Pons (tissue), 1 donor: ENCODE data around the gene PROX1.

ENCODE experiments used
- DNase-seq: peaks from one replicate; pipeline ENCODE4 v3.0.0-alpha.2; 2016; ENCODE audit warnings: low spot score

PROX1 gene

DNA sequence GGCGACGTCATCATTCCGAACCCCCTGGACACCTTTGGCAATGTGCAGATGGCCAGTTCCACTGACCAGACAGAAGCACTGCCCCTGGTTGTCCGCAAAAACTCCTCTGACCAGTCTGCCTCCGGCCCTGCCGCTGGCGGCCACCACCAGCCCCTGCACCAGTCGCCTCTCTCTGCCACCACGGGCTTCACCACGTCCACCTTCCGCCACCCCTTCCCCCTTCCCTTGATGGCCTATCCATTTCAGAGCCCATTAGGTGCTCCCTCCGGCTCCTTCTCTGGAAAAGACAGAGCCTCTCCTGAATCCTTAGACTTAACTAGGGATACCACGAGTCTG lies 10.0 kb downstream of the PROX1 start:
- DNase-seq, result no peak

DNA sequence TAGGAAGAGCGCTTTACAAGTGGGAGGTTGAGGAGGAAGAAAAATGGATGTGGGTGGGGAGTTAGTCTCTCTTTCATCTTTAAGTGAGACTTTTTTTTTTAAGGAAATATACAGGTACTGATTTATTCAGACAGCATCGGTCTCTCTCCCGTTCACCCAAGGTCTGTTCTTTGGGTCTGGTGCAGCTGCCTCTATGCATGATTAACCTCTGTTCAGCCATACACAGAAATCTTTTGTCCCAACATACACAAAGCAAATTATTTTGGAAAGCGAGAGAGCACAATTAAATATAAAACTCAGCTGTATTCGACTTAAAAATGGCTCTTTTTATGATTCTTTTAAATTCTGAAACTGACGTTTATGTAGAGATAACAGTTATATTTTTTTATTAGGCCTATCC lies 11.0 kb downstream of the PROX1 start:
- DNase-seq, result no peak

DNA sequence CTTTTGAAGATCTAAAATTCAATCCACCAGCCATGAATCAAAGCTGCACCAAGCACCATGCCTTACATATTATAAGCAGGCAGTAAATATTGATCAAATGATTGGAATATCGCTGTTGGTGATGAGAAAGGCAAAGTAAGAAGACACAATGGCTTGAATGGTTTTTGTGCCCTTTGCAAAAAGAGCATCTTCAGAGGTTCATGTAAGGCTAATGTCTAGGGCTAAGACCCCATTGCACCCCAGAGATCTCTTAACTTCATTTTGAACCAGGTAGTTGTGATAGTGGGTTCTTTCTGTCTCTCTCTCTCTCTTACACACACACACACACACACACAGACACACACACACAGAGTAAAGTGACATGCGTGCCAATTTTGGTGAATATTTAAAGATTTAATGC lies 12.0 kb downstream of the PROX1 start:
- DNase-seq, result no peak

DNA sequence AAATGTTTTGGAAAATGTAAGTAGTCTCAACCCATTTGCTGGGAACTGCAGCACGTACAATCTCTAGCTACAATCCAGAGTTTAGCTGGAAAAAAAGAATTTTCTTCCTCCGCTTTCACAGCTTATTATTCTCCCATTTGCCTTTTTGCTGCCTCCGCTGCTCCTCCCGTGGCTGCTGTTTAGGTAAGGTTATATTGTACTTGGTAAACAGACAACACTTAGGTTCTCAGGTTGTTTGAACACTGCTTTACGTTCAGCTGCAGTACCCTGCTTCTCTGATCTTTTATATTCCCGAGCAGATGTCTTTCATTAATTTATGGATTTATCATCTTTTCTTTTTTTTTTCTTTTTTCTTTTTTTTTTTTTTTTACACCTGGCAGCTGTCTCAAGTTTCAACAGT lies 14.3 kb downstream of the PROX1 start:
- no peak for DNase-seq

DNA sequence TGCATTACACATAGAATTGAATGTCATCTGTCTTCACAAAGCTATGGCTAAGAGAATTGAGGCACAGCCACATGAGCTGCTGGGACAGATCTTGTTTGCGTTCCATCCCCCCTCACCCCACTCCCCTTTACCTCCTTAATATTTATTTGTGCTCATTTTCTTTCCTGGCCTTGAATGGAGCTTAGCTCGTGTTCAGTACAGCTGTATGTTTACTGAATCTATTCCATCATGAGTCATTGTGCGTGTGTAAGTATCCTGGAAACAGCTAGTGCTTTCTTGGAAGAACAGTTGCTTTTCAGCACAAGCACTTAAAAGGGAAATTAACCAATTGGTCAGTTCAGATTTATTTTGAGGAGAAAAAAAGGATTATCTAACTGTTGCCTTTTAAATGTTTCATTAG lies 14.7 kb downstream of the PROX1 start:
- peak; percentile 91 for DNase-seq

DNA sequence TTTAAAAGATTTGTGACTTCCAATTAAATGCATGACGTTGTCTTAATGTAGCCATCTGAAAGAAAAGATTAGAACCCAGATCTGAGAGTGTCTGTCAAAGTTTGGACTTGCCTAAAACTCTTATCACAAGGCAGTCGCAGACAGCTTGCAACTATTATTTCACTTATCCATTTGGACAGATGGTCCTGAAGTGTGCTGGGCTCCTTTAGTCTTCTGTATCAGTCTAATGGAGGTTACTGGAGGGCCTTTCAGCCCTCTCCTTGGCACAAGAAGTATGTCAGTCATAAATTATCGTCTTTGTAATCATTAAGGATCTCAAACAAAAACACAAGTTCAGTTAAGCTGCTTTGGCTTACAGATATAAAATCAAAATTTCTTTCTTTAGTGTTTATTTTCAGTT lies 15.5 kb downstream of the PROX1 start:
- DNase-seq, result no peak

DNA sequence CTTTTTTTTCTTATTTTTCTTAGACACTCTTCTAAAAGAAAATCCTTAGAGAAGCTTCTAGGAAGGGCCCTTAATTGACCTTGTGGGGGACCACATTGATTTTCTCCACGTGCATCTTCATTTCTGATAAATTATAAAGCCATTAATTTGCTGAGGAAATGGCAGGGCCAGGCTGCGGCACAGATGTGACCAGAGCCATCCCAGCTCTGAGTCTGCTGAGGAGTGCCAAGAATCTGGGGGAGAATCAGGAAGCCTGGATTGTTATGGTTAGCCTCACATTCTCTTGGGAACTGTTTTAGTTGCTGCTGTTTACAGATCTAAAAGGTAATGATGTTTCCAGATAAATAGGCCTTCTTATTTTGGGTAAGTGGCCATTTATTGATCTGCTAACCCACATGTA lies 16.2 kb downstream of the PROX1 start:
- no peak for DNase-seq

DNA sequence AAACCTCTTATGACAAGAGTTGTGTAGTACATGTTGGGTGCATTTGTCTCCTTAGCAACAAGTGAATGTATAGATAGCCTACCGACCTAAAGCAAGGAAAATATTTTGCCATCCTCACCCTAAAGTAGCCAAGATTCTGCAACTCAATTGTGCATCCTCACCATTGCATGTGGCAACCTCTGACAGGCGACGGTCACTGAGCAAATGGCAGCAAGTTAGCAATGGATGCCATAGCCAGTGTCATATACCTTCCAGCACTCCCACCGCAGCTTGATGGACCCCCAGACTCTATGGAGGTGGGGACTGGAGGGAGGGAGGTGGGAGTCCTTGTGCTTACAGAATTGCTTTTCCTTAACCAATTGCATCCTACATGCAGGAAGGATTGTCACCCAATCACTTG lies 17.0 kb downstream of the PROX1 start:
- DNase-seq, result no peak

DNA sequence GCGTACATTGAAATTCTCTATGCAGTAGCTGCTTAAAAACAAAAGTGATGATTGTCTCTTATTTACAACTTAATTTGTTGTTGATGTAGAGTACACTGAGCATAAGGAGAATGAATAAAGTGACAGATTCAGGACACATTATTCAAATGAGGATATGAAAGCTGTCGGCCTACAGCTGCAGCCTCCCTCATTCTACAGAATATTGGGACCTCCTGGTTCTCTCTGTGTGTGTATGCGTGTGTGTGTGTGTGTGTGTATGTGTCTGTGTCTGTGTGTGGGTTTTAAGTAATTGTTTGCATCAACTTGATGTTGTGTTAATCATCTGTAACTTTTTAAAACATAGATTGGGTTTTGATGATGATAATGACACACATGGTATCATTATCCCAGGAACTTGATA lies 17.9 kb downstream of the PROX1 start:
- DNase-seq, result peak; percentile 45

DNA sequence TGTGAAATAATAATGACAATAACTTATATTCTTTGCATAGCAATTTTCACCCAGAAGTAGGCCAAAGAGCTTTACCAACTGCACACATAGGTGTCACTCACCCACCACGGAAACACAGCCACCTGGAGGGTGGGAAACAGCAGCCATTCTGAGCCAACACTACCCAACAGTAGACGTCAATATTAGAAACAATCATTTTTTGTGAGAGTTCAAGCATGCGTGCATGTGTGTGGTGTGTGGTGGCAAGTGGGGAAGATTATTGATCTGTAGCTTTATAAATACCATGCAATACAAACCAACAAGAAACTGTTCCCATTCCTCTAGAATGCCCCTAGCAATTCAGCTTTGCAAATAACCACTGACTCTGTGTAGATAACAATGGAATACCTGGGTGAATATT lies 19.1 kb downstream of the PROX1 start:
- no peak for DNase-seq

DNA sequence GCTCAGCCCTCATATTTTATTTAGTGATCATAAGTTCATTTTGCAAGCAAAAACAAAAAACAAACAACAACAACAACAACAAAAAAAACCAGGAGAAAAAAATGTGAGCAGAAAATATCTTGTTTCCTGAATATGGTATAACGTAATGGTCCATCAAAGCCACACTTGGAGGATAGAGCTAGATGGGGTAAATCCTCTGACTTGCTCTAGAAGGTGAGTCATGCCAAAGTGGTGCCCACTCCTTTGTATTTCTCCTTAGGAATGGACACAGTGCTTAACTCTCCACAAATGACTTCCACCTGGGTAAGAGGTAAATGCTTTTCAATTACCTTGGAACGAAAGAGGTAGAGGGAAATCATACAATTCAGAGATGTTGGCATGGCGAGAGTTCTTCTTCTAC lies 20.6 kb downstream of the PROX1 start:
- no peak for DNase-seq

DNA sequence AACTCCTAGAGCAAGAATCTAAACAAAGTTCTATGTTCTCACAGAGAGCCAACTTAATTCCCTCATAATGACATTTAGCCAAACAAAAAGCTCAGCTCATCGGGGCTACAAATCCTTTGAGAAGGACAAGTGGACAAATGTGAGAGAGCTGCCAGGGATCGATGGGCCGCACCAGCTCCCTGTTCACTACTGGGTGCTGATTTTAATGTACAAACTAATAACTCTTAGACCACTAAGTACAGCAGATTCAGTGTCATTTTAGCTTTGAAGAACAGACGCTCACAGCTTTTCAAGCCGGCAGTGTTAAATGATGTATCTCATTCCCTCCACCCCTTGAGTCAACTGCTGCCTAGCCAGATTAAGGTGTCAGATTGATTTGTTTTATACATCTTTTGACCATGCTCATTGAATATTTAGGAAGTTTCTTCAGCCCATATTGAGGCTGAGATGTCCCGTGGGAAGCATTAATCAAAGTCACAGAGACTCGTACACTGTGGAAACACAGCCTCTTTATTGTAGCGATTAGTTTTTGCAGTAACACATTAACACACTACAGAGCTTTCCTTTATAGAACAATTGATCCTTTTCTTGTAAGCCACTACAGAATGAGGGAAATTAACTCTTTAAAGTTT lies 21.1 kb downstream of the PROX1 start:
- peak; percentile 92 for DNase-seq

DNA sequence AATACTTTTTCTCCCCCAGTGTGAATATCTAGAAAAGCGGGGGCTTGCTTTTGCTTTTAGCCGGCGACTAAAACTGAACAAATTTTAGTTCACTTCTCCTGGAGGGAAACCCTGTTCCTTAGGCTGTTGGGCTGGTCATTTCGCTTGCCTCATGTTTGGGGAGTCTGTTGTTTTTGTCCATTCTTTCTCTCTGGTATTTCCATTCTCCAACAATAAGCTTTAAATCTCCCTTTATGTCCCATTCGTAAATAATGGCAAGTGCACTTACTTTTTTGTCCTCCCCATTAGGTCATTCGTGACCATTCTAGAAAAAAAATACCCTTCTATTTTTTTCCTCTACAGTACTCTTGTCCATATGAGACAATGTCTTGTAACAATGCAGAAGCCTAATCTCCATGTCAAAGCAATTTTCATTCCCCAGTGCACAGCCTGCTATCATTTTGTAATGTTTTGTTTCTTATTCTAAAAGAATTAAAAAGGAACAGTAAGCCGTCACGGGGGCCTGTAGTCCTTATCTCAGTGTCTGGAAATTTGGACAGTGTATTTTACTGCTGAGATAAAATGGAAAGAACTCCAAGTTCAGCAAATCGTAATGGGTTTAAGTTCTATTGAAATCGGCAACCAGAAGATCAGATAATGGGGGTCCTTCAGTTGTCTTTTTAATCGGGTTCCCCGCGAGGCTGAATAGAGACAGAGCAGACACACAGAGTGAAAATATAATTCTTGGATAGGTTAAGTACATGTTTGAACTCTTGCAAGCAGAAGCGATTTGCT lies 21.8 kb downstream of the PROX1 start:
- DNase-seq, result no peak

DNA sequence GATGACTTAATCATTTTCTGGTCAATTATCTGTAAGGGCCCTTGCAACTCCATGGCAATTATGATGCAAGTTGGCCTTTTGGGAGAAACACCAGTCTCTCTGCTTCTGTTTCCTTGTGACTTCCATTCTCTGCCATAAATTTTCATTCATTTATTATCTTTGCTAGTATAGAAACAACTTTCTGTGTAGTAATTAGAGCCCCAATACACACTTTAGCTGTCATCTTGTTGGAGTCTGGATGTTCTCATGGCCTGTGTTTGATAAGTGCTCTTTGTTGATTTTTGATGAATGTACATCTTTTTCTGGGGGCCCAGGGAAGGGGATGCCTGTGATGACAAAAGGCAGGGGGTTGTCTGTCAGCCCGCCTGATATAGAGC lies 22.4 kb downstream of the PROX1 start:
- DNase-seq, result no peak

DNA sequence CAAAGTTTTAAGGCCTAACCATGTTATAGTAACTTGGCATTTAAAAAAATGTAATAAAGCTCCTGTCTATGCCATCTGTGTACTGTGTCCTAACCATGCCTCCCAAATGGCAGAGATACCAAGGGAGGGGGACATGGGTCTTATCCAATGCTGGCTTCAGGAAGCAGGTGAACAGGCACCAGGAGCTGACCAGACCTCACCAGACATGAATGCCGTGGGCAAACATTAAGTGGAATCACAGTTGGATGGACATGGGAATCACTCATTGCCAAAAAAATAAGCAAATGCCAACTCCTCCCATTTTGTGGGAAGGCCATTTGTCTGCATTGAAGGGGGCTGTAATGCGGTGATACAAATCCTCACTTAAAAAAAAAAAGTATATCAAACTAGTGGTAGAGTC lies 22.9 kb downstream of the PROX1 start:
- DNase-seq, result no peak

DNA sequence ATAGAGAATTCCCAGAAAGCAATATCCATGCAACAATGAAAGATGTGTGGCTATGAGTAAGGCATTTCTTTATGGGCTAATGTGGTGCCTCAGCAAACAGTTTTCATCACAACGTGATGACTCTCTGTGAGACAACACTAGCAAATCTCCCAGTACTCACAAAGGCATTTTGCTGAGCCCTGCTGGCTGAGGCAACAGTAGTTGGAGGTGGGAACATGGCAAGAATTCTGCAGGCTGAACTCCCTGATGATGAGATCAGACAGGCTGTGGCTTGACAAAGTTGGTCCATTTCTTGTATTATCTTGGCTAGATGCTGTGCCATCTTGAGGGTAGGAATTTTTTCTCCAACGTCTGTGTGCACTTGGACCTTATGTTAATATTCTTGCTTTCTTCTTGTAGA lies 24.6 kb downstream of the PROX1 start:
- no peak for DNase-seq

DNA sequence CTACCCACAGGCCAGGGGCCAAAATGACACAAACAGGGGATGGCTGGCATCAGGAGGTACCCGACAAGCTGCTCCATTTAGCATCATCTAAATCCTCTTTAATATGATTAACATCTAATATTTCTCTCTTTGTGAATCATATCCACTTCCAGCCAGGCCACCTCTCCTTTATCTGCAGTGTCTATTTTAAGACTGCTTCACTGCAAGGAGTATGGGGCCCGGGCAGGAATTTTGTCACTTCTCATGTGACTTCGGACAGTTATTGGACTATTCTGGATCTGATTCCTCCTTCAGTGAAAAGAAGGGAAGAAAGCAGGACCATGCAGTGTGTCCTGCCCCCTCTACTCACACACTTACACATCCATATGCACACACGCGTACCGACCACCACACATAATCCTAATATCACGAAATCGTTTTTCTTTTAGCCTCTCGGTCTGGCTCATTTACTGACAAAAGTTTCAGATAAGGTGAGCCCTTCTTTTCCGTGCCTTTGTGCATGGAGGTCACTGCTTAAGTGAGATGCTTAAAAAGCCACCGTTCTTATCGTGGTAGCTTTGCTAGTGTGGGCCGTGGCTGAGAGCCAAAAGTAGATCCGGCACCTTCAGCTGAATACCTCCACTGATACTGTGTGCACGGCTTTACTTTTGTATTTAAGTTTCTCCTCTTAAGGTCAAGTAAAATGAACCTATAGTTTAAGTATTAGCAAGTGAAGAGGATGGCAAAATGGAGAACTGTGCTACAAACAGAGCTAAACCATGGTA lies 26.0 kb downstream of the PROX1 start:
- DNase-seq, result no peak

DNA sequence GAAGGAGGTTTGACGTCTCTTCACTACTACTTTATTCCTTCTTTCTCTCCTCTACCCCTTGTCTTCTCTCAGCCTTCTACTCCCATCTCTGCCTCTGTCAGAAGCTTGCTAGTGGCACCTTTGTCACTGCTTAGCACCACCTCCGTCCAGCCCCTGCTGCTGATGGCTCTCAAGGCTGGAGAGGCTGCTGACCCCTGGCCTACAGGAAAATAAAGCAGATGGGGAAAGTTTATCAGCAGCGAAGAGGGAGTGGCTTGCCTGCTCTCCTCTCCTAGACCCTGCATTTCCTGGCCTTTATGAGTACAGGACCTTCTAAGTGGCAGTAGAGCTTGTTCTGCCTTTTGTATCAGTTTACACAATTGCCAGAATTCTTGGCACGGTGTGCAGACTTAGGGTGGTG lies 27.0 kb downstream of the PROX1 start:
- DNase-seq, result no peak

DNA sequence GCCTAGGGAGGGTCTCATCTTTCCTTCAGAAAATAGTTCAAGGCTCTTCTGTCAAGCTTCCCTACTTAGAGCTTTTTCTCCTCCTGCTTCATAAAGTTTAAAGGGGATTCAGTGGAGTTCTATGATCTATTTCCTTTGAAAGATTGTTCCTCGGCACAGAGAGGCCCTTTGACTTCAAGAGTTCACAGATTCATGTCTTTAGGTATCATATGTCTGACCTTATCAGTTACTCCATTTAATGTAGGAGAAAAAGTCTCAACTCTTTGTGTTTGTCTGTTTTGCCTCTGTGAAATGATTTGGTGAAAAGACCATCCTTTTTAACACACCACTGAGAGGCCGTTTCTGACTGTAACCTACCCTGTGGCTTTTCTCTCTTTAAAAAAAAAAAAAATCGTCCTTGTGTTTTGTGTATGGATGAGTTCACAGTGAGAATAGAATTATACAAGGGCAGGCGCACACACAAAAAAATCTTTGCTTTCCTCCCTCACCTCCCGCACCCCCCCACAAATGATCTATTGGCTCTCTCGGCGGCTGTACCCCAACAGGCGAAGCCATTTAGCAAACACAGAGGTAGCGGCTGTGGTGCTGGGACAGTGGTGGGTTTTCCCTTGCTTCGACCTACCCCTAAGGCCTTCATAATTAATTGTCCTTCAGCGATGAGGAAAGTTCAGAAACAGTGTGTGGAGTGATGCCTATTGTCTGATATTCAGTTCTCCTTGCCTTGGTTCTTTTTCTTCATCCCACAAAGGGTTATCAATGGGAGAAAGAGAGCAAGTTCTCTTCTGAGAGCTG lies 29.6 kb downstream of the PROX1 start:
- DNase-seq, result no peak

DNA sequence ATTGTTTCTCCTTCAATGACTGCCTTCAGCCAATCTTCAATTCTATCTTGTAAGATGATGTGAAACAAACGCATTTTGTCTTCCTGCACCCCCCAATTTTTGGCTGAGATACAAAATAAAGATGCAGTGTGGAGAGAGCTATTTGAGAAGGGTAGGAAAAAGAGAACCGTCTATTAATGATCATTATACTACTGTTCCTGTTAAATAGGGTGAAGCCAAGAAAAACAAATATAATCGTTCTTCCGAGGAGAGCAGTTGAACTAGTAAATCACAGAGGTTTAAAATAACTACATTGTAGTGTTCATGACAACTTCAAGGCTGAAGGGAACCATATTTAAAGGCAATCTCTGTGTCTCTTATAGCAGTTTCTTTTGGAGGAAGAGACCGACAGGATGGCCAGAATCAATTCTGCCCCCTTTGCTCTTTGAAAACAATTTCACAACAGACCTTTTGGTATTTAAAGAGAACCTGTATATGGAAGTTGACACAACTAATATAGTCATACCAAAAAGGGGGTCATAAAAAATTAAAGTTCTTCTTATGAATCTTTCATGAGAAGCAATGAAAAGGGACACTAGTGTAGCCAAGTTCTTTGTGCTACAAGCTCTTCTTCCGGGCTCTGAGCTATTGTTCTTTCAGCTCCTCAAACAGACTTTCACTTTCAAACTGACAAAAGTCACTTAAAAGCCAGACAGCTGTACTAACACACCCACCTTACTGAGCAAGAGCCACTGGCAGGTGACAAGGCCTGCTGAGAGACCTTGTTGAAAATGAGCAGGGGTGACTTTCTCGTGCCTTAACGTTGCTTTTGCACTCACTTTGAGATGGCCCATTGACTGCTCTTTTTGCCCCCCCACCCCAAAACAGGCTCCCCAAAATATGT lies 30.9 kb downstream of the PROX1 start:
- peak; percentile 90 for DNase-seq

DNA sequence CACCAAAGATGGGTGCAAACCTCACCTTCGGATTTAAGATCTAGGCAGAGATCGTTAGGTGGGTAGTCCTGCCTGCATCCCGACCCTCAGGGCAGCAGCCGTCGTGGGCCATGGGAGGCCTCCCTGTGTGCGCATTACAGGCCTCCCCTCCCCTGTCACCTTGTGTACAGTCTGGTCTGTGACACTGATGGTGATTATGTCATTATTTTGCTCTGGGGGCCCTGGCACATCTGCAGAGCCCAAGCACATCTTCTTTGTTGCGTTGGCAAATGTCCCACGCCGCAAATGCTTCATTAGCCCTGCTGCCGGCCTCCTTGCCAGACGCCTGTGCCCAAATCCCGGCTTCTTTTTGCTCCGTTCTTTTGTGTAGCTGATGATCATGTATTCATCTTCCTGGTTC lies 31.7 kb downstream of the PROX1 start:
- DNase-seq, result peak; percentile 69

DNA sequence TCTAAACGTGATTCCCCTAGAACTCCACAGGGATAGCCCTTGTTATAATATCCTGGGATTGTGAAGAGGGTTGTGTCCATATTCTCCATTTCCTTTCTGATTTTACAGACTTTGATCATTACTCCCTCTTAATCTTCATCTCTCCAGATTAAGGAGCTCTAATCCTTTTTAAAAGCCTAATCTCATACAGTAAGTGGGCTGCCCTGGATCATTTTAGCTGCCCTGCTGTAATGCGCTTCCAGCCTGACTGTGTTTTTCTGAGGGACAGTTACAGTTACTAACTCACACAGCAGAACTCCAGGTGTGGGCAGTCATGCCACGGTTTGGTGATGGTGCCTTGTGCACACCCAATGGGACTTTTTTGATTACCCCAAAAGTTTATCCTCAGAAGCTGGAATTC lies 33.5 kb downstream of the PROX1 start:
- DNase-seq, result no peak
